GM19099 (cell line): ENCODE measurements around the gene CENPW.

Experiments used
- POLR2A ChIP-seq: IDR thresholded peaks from 3 replicates; pipeline ENCODE4 v1.6.1; 2011; ENCODE audit warnings: low read depth; ENCODE audit not compliant: insufficient read length; ENCODE audit errors: extremely low read depth

Gene CENPW

GRCh38 chr6:126339796-126340609 is at the start of gene CENPW:
TSS of gene CENPW (plus strand) at chr6:126340115. CDS start at chr6:126340274, 159 bp downstream.
- peak; percentile 76 for TF ChIP-seq POLR2A

- no peak for TF ChIP-seq POLR2A
These were observed 45.9 kb upstream of the CENPW start for GRCh38 chr6:126293891-126294524.

- no peak for TF ChIP-seq POLR2A
These were observed 39.8 kb upstream of the CENPW start for GRCh38 chr6:126300126-126300525.

GRCh38 chr6:126300735-126301134 is 39.2 kb upstream of the CENPW start:
- no peak for TF ChIP-seq POLR2A

- TF ChIP-seq POLR2A, result no peak
These were observed 37.7 kb upstream of the CENPW start for GRCh38 chr6:126302191-126302590.

- no peak for TF ChIP-seq POLR2A
These were observed 32.1 kb upstream of the CENPW start for GRCh38 chr6:126307849-126308248.

GRCh38 chr6:126308362-126308761 is 31.6 kb upstream of the CENPW start:
- no peak for TF ChIP-seq POLR2A

GRCh38 chr6:126312013-126312665 is 27.8 kb upstream of the CENPW start:
- no peak for TF ChIP-seq POLR2A

GRCh38 chr6:126313941-126314340 is 26.0 kb upstream of the CENPW start:
- TF ChIP-seq POLR2A, result no peak

GRCh38 chr6:126318797-126319196 is 21.1 kb upstream of the CENPW start:
- no peak for TF ChIP-seq POLR2A

- no peak for TF ChIP-seq POLR2A
These were observed 6.2 kb upstream of the CENPW start for GRCh38 chr6:126333729-126334128.

GRCh38 chr6:126335210-126335609 is 4.7 kb upstream of the CENPW start:
- TF ChIP-seq POLR2A, result no peak

GRCh38 chr6:126337323-126337722 is 2.6 kb upstream of the CENPW start:
- no peak for TF ChIP-seq POLR2A

- no peak for TF ChIP-seq POLR2A
These were observed 1.2 kb downstream of the CENPW start for GRCh38 chr6:126341126-126341525.

- TF ChIP-seq POLR2A, result no peak
These were observed 4.3 kb downstream of the CENPW start for GRCh38 chr6:126344181-126344580.

GRCh38 chr6:126351960-126352359 is 12.0 kb downstream of the CENPW start:
- no peak for TF ChIP-seq POLR2A
